Stimulated activated CD4-positive, alpha-beta T cell treated with anti-CD3 and anti-CD28 coated beads, TNF-alpha, amount 100 ng/mL, for 4 hours (primary cell): Measurements from ENCODE around the gene INPP5A.
"Not testable (repeated sequence)": the region's sequence is repeated elsewhere in the genome, so short reads cannot be mapped to it uniquely, and the experiment has no call there.

Source experiments
- DNase-seq, 3 experiments: peaks; one replicate each; pipeline ENCODE4 v3.0.0-alpha.2; 2020; ENCODE audit warnings: low read depth in 3 of 3

The INPP5A gene

GRCh38 chr10:132813560-132814468, 276.2 kb downstream of the INPP5A start:
- DNase-seq: no peak

- no peak for DNase-seq
Observed at GRCh38 chr10:132814469-132814856, 276.9 kb downstream of the INPP5A start.

DNA sequence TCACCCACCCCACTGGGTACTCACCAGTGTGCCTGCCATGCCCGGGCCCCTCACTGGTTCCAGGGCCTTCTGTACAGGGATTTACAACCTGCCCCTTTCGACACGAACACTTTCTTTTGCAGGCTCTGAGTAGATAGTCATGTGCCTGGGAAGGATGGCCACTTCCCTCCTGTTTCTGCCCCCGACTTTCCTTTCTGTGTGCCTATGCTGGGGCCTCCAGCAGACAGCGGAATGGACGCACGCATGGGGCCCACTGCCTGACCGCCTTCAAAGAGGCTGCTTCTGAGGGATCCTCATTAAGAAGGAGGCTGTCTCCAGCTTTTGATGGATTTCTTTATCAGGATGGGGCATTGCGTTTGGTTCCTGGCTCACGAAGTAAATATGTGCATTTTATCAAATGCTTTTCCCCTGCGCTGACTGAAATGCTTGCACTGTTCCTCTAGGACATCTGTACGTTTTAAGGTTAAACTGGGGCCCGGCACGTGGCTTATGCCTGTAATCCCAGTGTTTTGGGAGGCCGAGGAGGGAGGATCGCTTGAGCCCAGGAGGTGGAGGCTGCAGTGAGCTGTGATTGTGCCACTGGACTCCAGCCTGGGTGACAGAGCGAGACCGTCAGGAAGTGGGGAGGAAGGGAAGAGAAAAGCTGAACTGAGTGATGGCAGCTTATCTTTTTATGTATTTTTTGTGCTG, 277.7 kb downstream of the INPP5A start:
- no peak for DNase-seq

DNA sequence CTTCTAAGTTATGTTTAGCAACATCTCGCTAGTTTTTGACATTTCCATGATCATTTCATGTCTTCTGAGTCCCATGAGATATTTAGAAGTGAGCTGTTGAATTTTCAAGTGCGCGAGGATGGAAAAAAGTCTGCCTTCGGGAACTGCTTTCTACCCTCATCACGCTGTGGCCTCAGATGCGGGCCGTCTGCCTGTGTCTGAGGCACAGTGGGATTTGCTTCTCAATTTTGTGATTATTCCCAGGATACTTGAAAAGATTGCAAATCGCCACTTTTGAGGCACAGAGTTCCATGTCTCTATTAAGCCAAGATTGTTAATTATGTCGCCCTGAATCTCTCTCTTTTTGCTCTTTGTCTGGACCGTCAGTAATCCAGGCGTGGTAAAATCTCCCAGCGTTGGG, 279.1 kb downstream of the INPP5A start:
- DNase-seq: no peak

- no peak for DNase-seq
Observed at GRCh38 chr10:132817701-132818211, 280.2 kb downstream of the INPP5A start.

DNA sequence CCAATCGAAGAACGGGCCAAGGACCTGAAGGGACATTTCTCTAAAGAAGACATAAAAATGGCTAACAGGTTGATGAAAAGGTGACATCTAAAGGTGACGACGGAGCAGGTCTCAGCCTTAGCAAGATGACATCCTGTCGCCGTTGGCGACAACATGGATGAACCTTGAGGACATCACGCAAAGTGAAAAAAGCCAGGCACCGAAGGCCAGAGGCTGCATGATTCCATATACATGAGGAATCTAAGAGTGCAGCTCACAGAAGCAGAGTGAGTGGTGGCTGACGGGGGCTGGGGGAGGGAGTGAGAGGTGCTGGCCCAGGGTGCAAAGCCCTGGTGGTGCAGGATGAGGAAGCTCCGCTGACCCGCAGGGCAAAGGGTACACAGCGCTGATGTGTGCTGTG, 282.5 kb downstream of the INPP5A start:
- no peak for DNase-seq

GRCh38 chr10:132825783-132826523, 288.4 kb downstream of the INPP5A start:
- DNase-seq: not testable (repeated sequence)

- DNase-seq: no peak
Observed at GRCh38 chr10:132826524-132827422, 289.2 kb downstream of the INPP5A start.

- no peak for DNase-seq
Observed at GRCh38 chr10:132827423-132827789, 289.8 kb downstream of the INPP5A start.

DNA sequence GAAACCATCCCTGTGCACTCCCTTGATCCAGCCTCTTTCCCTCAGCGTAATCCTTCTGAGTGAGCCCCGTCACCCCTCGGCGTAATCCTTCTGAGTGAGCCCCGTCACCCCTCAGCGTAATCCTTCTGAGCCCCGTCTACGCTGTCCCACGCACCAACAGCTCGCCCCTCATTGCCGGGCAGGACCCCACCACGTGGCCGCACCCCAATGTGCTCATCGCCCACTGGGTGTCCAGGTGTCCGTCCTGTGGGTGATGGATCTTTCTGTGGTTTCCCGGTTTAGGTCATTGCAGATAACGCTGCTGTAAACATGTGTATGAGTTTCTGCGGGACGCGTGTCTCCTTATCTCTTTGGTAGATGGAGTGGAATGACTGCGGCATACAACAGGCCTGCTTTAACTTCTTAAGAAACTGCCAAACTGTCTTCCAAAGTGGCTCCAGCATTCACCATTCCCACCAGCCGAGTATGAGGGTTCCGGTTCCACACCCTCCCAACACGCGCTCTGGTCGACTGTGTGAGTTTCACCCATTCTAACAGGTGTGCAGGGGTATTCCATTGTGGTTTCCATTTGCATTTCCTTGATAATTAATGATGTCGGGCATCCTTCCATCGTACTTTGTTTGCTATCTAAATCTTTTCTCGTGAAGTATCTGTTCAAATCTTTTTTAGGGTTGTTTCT, 290.4 kb downstream of the INPP5A start:
- no peak for DNase-seq

GRCh38 chr10:132828681-132829080, 291.1 kb downstream of the INPP5A start:
- DNase-seq: no peak

- no peak for DNase-seq
Observed at GRCh38 chr10:132829403-132829802, 291.8 kb downstream of the INPP5A start.

DNA sequence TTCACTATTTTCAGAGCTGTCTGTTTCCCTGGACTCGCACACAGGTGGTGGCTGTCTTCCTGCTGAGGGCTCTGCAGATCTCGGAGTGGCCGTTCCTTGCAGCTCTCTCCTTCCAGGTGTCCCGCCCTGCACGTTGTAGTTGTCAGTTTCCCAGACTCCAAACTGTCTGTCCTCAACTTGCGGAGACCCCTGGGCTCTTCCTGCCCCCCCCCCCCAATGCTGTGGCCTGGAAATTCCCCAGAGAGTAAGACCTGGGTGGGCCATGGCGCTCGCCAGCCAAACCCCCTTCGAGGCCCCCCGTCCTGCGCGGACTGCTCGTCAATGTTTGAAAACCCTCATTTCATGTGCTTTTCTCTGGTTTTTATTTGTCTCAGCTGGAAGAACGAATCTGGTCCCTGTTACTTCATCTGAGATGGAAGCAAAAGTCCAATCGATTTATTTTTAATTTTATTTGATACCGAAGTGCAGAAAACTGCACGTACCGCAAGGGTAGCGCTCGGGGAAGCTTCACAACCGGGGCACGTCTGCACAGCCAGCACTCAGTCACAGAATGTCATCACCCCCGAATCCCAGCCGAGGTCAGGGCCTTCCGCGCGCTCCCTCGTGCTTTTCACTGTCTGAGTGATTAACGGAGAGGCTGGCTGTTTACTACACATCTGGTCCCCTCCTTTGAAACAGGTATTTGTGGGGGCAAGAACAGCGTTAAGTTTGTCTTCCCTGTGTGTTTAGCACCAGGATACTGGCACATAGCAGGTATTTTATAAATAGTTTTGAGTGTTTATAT, 294.8 kb downstream of the INPP5A start:
- no peak for DNase-seq
